Measurements from ENCODE around the gene ACAP1.
A peak's percentile ranks its signal among the peaks of the same experiment; 100 is the strongest.

ACAP1 gene

DNA sequence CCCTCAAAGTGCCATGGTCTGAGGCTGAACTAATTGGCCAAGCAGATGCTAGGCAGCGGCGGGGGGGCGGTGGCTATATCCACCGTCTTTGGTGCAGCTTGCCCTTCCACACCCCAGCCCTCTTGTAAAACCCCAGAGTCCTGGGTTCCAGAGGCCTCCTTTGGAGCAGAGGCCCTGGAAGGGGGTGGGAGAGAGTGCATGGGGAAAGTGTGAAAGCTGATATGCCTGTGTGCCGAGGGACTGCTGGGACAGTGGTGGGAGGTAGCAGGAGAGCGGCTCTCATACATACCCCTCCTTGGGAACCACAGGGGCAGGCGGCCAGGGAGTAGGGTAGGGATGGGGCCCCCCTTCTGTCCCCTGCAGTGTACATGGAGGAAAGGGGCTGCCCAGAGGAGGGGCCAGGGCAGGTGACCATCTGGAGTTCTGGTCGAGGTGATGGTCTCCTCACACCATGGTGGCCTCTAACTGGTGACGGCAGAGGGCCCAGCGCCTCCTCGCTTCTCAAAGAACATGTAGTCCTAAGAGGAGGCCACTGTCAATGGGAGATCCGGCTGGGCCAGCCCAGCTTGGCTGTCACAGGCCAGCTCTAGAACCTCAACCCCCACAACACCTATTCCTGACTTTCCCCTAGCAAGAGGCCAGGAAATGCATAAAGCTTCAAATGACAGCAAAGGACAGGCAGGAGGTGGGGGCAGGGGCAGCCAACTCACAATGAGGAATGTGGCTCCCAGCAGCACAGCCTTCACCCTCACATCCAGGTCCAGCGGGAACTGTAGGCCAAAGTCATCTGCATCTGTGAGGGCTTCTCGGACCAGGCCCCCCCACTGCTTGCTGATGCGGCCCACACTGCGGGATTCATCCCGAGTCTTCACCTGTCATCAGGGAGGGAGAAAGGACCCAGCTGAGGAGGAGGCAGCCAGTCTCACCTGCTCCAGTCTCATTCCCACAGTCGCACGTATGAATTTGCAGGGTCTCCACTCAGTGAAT lies 53.9 kb downstream of the ACAP1 start:
- TF ChIP-seq CTCF (IDR thresholded peaks at IDR 0.05; ENCODE audit: control insufficient read depth, extremely low read depth, insufficient read depth) = no peak
- H3K4me3 ChIP-seq (ENCODE audit: low read depth, low read length) = no peak overlapping the region
- DNase-seq (ENCODE audit: low read depth) = no peak

DNA sequence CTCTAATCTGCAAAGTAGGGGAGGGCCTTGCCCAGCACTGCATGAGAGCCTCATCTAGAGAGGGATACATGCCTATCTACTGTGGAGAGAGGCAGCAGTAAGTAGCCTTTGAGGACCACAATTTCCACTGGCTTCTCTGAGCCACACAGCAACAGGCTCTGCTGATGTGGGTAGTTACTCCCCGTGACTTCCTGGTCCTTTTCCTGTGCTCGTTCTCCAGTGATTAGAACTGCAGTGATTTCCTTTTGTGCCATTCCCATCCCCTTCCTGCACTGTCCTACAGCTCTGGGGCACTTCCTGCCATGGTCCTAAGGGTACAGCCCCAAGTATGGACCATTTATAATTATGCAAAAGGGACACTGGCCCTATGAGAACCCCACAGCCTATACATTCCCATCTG lies 55.0 kb downstream of the ACAP1 start:
- TF ChIP-seq CTCF (IDR thresholded peaks at IDR 0.05; ENCODE audit: control insufficient read depth, extremely low read depth, insufficient read depth) = no peak
- no peak for DNase-seq (ENCODE audit: low read depth)
- no peak overlapping the region for H3K4me3 ChIP-seq (ENCODE audit: low read depth, low read length)

GRCh38 chr17:7392696-7393612 lies 56.6 kb downstream of the ACAP1 start:
- no peak for DNase-seq (ENCODE audit: low read depth)
- TF ChIP-seq CTCF (IDR thresholded peaks at IDR 0.05; ENCODE audit: control insufficient read depth, extremely low read depth, insufficient read depth) = no peak
- peak overlapping the region; percentile 63 for H3K4me3 ChIP-seq (ENCODE audit: low read depth, low read length)

- no peak for DNase-seq (ENCODE audit: low read depth)
These were observed 57.5 kb downstream of the ACAP1 start for GRCh38 chr17:7393613-7394451.

DNA sequence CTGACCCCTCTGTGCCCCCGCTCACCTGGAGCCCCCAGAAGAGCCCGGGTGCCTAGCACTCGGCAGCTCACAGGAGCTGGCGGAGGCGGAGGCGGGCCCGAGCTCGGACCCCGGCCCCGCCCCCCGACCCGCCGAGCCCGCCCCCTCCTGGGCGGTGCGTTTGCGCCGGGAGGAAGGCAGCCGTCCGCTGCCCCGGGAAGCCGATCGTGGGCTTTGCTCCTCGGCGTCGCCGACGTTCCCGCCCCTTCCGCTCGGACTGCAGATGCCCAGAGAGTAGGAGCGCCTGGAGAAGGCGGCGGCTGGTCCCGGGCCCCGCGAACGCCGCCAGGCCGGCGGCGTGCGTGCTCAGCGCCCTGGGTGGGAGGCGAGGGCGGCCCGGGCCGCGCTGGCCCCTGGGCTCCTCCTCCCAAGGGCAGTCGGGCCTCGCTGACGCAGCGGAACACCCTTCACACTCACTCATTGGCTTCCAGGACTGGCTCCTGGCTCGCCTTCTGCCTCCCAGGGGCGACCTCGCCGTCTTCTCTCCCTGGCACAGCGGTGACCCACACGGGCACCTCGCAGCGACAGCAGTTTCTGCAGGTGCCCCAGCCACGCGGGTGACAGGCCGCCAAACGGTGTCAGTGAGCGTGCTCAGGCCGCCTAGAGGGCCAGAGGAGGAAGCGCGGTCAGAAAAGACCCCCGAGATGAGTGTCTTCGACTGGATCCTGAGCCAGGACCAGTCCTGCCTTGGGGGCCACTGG lies 58.3 kb downstream of the ACAP1 start, which contains the start of gene PLSCR3:
TSS of gene PLSCR3 (minus strand) at position 74 of the 740 bp plus-strand sequence. CDS start 415 bp downstream, outside the sequence.
- peak; percentile 25 for DNase-seq (ENCODE audit: low read depth)
- peak within 1 kb of the TSS; percentile 63 for H3K4me3 ChIP-seq (ENCODE audit: low read depth, low read length)
- peak; percentile 22; the same call in 1 of the 2 replicates for TF ChIP-seq CTCF (IDR thresholded peaks at IDR 0.05; ENCODE audit: control insufficient read depth, extremely low read depth, insufficient read depth)

More at GRCh38 chr17:7393613-7394451, 57.5 kb downstream of the ACAP1 start:
- TF ChIP-seq CTCF (IDR thresholded peaks at IDR 0.05; ENCODE audit: control insufficient read depth, extremely low read depth, insufficient read depth) = no peak
- H3K4me3 ChIP-seq (ENCODE audit: low read depth, low read length) = peak overlapping the region; percentile 63

Data from LNCaP clone FGC (cell line).